ENCODE data around the gene MTF2.

- TF ChIP-seq ELF1 (tag; IDR thresholded peaks at IDR 0.05): no peak
- TF ChIP-seq, protein P1, sequence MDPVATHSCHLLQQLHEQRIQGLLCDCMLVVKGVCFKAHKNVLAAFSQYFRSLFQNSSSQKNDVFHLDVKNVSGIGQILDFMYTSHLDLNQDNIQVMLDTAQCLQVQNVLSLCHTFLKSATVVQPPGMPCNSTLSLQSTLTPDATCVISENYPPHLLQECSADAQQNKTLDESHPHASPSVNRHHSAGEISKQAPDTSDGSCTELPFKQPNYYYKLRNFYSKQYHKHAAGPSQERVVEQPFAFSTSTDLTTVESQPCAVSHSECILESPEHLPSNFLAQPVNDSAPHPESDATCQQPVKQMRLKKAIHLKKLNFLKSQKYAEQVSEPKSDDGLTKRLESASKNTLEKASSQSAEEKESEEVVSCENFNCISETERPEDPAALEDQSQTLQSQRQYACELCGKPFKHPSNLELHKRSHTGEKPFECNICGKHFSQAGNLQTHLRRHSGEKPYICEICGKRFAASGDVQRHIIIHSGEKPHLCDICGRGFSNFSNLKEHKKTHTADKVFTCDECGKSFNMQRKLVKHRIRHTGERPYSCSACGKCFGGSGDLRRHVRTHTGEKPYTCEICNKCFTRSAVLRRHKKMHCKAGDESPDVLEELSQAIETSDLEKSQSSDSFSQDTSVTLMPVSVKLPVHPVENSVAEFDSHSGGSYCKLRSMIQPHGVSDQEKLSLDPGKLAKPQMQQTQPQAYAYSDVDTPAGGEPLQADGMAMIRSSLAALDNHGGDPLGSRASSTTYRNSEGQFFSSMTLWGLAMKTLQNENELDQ (CRISPR knock-in tag; IDR thresholded peaks at IDR 0.05; ENCODE audit: borderline replicate concordance): no peak
These were observed 73.8 kb downstream of the MTF2 start for GRCh38 chr1:93152835-93153234.

Measured in K562 (cell line).